Measurements from ENCODE around the gene THTPA.

Gene THTPA

DNA sequence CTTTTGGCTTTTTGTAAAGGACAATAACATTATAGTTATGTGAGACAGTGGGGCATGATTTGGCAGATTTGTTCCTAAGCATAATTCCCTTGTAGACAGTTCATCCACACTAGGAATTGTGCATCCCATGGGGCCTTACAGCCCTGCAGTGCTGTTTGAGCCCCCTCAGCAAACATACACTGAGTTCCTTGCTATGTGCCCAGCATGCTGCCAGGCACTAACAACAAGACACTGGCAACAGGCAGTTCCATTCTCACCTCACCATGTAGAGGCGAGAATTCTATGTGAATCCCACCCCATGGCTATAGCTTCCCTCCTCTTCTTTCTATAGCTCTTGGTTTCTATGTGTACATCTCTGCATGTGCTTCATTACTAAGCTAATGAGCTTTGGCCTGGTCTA, 1.9 kb downstream of the THTPA start:
- TF ChIP-seq, protein P1, sequence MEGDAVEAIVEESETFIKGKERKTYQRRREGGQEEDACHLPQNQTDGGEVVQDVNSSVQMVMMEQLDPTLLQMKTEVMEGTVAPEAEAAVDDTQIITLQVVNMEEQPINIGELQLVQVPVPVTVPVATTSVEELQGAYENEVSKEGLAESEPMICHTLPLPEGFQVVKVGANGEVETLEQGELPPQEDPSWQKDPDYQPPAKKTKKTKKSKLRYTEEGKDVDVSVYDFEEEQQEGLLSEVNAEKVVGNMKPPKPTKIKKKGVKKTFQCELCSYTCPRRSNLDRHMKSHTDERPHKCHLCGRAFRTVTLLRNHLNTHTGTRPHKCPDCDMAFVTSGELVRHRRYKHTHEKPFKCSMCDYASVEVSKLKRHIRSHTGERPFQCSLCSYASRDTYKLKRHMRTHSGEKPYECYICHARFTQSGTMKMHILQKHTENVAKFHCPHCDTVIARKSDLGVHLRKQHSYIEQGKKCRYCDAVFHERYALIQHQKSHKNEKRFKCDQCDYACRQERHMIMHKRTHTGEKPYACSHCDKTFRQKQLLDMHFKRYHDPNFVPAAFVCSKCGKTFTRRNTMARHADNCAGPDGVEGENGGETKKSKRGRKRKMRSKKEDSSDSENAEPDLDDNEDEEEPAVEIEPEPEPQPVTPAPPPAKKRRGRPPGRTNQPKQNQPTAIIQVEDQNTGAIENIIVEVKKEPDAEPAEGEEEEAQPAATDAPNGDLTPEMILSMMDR (IDR thresholded peaks at IDR 0.05; ENCODE audit: low read depth, low read length, missing control alignments), result no peak
- in situ Hi-C loops (cut with HindIII; ENCODE audit: low sequenced_read_pairs), result no loop called here
- H3K4me3 ChIP-seq (ENCODE audit: low read depth, low read length), result no peak overlapping the region
- no peak for DNase-seq (ENCODE audit: low read depth)

DNA sequence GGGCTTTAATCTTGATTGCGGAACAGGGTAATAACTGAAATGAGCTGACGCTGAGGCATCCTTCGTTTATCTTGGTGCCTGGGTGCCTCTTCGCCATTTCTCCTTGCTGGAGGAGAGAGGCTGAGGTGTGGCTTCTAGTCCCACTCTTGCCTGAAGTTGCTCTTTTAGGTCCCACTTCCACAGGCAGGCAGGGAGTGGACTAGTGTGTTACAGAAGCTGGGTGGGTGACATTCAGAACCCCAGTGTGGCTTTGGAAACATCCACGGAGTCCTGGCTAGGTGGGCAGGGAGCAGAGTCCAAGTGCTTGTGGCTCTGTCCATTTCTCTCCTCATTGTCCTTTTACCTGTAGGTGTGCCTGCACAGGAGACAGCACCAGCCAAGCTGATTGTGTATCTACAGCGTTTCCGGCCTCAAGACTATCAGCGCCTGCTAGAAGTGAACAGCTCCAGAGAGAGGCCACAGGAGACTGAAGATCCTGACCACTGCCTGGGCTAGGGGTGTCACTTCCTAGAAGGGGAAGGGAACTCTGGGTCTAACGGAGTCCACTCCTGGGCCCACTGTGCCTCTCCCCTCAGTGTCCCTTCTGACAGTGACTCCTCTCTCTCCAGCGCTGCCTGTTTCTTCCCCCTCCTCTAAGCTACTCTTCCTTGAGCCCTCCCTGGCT, 2.4 kb downstream of the THTPA start:
- no peak overlapping the region for H3K4me3 ChIP-seq (ENCODE audit: low read depth, low read length)
- TF ChIP-seq, protein P1 (IDR thresholded peaks at IDR 0.05; ENCODE audit: low read depth, low read length, missing control alignments), result no peak
- in situ Hi-C loops (cut with HindIII; ENCODE audit: low sequenced_read_pairs), result no loop called here
- DNase-seq (ENCODE audit: low read depth), result no peak

DNA sequence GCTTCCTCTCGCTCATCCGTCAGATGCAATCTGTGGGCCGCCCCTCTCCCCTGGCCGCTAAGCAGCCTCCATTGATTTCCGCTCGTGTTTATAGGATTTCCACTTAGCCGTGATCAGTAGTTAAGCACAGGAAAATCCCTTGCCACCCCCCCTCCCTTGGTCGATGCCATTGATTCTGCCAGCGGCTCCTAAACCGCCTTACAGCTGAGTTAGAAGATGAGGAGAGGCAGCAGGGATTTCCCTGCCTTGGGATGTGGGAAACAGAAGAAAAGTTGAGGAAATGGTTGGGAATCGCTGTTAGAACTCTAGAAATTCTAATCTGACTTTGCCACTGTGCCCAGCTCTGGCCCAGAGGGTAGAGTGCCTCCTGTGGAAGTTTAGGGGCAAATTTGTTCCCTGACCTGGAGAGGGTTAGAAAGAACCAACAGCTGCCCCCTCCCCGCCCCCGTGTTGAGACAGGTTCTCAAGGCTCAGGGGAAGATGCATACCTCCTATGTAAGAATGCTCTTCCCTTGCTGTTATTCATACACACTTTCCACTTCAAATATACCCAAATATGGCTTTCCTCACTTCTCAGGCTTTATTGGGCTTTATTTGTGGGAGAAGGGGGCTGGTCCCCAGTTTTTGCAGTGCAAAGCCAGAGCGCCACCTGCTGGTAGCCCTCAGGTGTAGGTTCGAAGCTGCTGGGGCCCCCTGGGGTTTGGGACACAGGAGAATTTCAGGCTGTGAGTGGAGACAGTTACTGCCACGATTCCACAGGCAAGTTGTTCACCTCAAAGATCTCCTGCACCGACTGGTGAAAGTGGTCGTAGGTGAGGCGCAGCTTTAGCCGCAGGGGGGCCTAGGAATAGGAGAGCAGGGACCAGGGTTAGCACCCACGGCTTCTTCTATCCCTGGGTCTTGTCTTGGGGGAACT, 3.2 kb downstream of the THTPA start:
- TF ChIP-seq, protein P1 (IDR thresholded peaks at IDR 0.05; ENCODE audit: low read depth, low read length, missing control alignments), result peak; percentile 96
- in situ Hi-C loops (cut with HindIII; ENCODE audit: low sequenced_read_pairs), result no loop called here
- no peak overlapping the region for H3K4me3 ChIP-seq (ENCODE audit: low read depth, low read length)
- no peak for DNase-seq (ENCODE audit: low read depth)

DNA sequence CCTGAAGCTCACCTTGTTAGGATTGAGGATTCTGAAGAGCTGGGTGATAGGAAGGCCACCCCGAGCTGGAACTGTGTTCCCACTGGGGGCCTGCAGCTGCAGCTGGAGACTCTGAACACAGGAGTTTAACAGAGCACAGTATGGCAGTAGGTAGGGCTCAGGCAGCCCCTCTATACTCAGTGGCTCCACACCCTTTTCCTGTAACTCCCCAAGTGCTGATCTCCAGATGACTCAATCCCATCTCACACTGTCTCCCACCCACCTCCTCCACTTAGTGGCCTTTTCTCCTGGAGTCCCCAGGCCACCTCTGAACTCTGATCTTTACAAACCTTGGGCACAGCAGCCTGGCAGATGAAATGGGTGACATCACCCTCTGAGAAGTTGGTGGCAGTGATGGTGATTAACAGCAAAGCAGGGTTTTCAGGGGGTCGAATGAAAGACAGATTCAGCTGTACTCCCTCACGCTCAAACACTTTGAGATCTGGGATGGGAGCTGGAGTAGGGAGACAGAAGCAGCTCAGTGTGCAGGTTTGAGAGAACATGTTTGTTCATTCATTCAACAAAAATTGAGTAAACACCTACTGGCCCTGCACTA, 4.0 kb downstream of the THTPA start:
- DNase-seq (ENCODE audit: low read depth), result no peak
- TF ChIP-seq, protein P1 (IDR thresholded peaks at IDR 0.05; ENCODE audit: low read depth, low read length, missing control alignments), result no peak
- H3K4me3 ChIP-seq (ENCODE audit: low read depth, low read length), result no peak overlapping the region
- in situ Hi-C loops (cut with HindIII; ENCODE audit: low sequenced_read_pairs), result no loop called here

DNA sequence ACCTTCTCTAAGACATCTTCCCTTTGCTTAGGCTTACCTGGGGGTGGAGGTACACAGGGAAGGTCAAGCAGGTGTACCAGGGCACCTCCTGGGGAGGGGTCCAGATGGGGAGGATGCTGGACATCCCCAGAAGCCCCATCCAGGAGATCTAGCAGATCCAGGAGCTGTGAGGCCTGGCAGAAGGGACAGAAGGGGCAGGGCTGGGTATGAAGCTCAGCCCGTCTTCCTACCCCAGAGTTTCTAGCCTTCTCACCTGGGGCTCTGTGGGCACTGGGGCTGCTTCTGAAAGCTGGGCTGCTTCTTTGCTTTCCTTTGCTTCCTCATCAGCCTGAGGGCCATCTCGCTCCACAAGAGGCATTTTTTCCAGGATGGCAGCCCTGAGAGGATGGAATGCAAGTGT, 5.2 kb downstream of the THTPA start:
- H3K4me3 ChIP-seq (ENCODE audit: low read depth, low read length), result no peak overlapping the region
- TF ChIP-seq, protein P1 (IDR thresholded peaks at IDR 0.05; ENCODE audit: low read depth, low read length, missing control alignments), result no peak
- in situ Hi-C loops (cut with HindIII; ENCODE audit: low sequenced_read_pairs), result no loop called here
- no peak for DNase-seq (ENCODE audit: low read depth)

Data from astrocyte of the cerebellum (primary cell).